A549 (cell line): Measurements from ENCODE around the gene SKAP1.

ENCODE experiments used
- CTCF ChIP-seq: fragments of >200 bp; sonication (Bioruptor Twin); formaldehyde crosslinking; IDR thresholded peaks from 3 replicates; pipeline ENCODE4 v1.5.1; 2016
- EHMT2 ChIP-seq: fragments of 200-600 bp; sonication (generic); IDR thresholded peaks from 2 replicates; pipeline ENCODE4 v1.6.1; 2016; ENCODE audit warnings: antibody characterized with exemption, low read depth, mild to moderate bottlenecking, moderate library complexity
- NFE2L2 ChIP-seq: fragments of 150-350 bp; conservative IDR thresholded peaks from 2 replicates; pipeline ENCODE4 v1.6.1; 2014; ENCODE audit warnings: low read length
- POLR2A ChIP-seq: IDR thresholded peaks from 2 replicates; pipeline ENCODE4 v1.6.1; 2012; ENCODE audit warnings: mild to moderate bottlenecking, low read length
- TF ChIP-seq, protein P1 (sequence below): fragments of 200-600 bp; sonication (generic); IDR thresholded peaks from 2 replicates; pipeline ENCODE4 v1.6.1; 2016; ENCODE audit warnings: antibody characterized with exemption, mild to moderate bottlenecking, moderate library complexity
- TF ChIP-seq, protein P2 (sequence below): IDR thresholded peaks from 2 replicates; pipeline ENCODE4 v1.6.1; 2012

GRCh38 chr17:48375356-48375755 is 54.7 kb downstream of the SKAP1 start:
- no peak for TF ChIP-seq POLR2A
- no peak for TF ChIP-seq CTCF
- TF ChIP-seq, protein P1, sequence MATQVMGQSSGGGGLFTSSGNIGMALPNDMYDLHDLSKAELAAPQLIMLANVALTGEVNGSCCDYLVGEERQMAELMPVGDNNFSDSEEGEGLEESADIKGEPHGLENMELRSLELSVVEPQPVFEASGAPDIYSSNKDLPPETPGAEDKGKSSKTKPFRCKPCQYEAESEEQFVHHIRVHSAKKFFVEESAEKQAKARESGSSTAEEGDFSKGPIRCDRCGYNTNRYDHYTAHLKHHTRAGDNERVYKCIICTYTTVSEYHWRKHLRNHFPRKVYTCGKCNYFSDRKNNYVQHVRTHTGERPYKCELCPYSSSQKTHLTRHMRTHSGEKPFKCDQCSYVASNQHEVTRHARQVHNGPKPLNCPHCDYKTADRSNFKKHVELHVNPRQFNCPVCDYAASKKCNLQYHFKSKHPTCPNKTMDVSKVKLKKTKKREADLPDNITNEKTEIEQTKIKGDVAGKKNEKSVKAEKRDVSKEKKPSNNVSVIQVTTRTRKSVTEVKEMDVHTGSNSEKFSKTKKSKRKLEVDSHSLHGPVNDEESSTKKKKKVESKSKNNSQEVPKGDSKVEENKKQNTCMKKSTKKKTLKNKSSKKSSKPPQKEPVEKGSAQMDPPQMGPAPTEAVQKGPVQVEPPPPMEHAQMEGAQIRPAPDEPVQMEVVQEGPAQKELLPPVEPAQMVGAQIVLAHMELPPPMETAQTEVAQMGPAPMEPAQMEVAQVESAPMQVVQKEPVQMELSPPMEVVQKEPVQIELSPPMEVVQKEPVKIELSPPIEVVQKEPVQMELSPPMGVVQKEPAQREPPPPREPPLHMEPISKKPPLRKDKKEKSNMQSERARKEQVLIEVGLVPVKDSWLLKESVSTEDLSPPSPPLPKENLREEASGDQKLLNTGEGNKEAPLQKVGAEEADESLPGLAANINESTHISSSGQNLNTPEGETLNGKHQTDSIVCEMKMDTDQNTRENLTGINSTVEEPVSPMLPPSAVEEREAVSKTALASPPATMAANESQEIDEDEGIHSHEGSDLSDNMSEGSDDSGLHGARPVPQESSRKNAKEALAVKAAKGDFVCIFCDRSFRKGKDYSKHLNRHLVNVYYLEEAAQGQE = no peak
- TF ChIP-seq NFE2L2 = no peak
- TF ChIP-seq, protein P2, sequence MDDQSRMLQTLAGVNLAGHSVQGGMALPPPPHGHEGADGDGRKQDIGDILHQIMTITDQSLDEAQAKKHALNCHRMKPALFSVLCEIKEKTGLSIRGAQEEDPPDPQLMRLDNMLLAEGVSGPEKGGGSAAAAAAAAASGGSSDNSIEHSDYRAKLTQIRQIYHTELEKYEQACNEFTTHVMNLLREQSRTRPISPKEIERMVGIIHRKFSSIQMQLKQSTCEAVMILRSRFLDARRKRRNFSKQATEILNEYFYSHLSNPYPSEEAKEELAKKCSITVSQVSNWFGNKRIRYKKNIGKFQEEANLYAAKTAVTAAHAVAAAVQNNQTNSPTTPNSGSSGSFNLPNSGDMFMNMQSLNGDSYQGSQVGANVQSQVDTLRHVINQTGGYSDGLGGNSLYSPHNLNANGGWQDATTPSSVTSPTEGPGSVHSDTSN = no peak
- TF ChIP-seq EHMT2 = no peak
